ENCODE data around the gene ATP1A4. TPM values are rescaled to one million over a fixed set of nuclear protein-coding genes. Genes with fewer than 3 reads are reported as not detected.

ATP1A4 gene
- total and polyA plus RNA-seq, 2 of the 13 experiments (the other 11 are each of a cell fraction or from before 2014, with no cell fraction given), result not detected

DNA sequence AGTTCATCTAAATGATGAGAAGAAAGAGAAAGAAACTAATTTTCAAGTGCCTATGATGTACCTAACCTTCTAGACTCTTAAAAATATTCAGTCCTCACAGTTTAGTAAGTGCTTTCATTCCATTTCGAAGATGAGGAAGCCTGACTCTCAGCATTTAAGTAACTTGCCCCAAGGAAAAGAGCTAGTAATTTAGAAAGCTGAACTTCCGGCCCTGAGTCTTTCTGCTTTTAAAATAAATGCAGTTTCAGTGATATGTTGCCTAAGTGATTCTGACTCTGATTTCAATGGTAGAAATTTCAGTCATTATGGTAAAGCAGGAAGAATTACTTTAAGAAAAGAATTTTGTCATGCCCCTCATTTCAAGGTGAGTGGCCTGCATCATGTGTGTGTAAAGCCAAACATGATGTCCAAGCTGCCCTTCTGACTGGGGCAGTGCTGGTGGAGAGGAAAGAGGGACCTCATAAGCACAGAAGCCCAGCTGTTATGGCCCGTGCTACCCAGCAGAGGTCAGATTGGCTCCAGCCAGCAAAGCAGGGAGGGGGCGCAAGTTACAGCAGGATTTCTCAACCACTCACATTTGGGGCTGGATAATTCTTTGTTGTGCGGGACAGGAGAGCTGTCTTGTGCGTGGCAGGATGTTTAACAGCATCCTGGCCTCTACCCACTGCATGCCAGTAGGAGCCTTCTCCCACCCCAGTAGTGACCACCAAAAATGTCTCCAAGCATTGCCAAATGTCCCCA, 10.7 kb downstream of the ATP1A4 start (continued):
- TF ChIP-seq, protein P1, sequence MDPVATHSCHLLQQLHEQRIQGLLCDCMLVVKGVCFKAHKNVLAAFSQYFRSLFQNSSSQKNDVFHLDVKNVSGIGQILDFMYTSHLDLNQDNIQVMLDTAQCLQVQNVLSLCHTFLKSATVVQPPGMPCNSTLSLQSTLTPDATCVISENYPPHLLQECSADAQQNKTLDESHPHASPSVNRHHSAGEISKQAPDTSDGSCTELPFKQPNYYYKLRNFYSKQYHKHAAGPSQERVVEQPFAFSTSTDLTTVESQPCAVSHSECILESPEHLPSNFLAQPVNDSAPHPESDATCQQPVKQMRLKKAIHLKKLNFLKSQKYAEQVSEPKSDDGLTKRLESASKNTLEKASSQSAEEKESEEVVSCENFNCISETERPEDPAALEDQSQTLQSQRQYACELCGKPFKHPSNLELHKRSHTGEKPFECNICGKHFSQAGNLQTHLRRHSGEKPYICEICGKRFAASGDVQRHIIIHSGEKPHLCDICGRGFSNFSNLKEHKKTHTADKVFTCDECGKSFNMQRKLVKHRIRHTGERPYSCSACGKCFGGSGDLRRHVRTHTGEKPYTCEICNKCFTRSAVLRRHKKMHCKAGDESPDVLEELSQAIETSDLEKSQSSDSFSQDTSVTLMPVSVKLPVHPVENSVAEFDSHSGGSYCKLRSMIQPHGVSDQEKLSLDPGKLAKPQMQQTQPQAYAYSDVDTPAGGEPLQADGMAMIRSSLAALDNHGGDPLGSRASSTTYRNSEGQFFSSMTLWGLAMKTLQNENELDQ (CRISPR knock-in tag; IDR thresholded peaks at IDR 0.05; ENCODE audit: borderline replicate concordance), result no peak
- no peak for TF ChIP-seq MATR3 (CRISPR knock-in tag; IDR thresholded peaks at IDR 0.05)
- TF ChIP-seq SALL1 (CRISPR knock-in tag; IDR thresholded peaks at IDR 0.05), result 0 out of 2 replicates have a peak, but pooled peaks have one; percentile 16
- TF ChIP-seq ZFP1 (CRISPR knock-in tag; IDR thresholded peaks at IDR 0.05), result no peak
- no peak for TF ChIP-seq ZNF260 (CRISPR knock-in tag; IDR thresholded peaks at IDR 0.05; ENCODE audit: borderline replicate concordance, low read depth)
- no peak for TF ChIP-seq ZNF367 (CRISPR knock-in tag; IDR thresholded peaks at IDR 0.05; ENCODE audit: borderline replicate concordance)
- TF ChIP-seq FOXJ3 (CRISPR knock-in tag; IDR thresholded peaks at IDR 0.05; ENCODE audit: borderline replicate concordance), result no peak
- no peak for TF ChIP-seq YEATS2 (CRISPR knock-in tag; IDR thresholded peaks at IDR 0.05; ENCODE audit: borderline replicate concordance)
- TF ChIP-seq, protein P2, sequence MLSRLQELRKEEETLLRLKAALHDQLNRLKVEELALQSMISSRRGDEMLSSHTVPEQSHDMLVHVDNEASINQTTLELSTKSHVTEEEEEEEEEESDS (CRISPR knock-in tag; IDR thresholded peaks at IDR 0.05; ENCODE audit: borderline replicate concordance), result no peak
- TF ChIP-seq, protein P3, sequence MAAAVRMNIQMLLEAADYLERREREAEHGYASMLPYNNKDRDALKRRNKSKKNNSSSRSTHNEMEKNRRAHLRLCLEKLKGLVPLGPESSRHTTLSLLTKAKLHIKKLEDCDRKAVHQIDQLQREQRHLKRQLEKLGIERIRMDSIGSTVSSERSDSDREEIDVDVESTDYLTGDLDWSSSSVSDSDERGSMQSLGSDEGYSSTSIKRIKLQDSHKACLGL (CRISPR knock-in tag; IDR thresholded peaks at IDR 0.05), result no peak
- no peak for TF ChIP-seq ZSCAN25 (CRISPR knock-in tag; IDR thresholded peaks at IDR 0.05)
- TF ChIP-seq, protein P4, sequence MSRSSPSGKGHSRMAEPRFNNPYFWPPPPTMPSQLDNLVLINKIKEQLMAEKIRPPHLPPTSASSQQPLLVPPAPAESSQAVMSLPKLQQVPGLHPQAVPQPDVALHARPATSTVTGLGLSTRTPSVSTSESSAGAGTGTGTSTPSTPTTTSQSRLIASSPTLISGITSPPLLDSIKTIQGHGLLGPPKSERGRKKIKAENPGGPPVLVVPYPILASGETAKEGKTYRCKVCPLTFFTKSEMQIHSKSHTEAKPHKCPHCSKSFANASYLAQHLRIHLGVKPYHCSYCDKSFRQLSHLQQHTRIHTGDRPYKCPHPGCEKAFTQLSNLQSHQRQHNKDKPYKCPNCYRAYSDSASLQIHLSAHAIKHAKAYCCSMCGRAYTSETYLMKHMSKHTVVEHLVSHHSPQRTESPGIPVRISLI (CRISPR knock-in tag; IDR thresholded peaks at IDR 0.05; ENCODE audit: borderline replicate concordance), result no peak
- TF ChIP-seq, protein P5, sequence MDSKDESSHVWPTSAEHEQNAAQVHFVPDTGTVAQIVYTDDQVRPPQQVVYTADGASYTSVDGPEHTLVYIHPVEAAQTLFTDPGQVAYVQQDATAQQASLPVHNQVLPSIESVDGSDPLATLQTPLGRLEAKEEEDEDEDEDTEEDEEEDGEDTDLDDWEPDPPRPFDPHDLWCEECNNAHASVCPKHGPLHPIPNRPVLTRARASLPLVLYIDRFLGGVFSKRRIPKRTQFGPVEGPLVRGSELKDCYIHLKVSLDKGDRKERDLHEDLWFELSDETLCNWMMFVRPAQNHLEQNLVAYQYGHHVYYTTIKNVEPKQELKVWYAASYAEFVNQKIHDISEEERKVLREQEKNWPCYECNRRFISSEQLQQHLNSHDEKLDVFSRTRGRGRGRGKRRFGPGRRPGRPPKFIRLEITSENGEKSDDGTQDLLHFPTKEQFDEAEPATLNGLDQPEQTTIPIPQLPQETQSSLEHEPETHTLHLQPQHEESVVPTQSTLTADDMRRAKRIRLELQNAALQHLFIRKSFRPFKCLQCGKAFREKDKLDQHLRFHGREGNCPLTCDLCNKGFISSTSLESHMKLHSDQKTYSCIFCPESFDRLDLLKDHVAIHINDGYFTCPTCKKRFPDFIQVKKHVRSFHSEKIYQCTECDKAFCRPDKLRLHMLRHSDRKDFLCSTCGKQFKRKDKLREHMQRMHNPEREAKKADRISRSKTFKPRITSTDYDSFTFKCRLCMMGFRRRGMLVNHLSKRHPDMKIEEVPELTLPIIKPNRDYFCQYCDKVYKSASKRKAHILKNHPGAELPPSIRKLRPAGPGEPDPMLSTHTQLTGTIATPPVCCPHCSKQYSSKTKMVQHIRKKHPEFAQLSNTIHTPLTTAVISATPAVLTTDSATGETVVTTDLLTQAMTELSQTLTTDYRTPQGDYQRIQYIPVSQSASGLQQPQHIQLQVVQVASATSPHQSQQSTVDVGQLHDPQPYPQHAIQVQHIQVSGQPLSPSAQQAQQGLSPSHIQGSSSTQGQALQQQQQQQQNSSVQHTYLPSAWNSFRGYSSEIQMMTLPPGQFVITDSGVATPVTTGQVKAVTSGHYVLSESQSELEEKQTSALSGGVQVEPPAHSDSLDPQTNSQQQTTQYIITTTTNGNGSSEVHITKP (CRISPR knock-in tag; IDR thresholded peaks at IDR 0.05; ENCODE audit: low read depth), result no peak
- TF ChIP-seq, protein P6, sequence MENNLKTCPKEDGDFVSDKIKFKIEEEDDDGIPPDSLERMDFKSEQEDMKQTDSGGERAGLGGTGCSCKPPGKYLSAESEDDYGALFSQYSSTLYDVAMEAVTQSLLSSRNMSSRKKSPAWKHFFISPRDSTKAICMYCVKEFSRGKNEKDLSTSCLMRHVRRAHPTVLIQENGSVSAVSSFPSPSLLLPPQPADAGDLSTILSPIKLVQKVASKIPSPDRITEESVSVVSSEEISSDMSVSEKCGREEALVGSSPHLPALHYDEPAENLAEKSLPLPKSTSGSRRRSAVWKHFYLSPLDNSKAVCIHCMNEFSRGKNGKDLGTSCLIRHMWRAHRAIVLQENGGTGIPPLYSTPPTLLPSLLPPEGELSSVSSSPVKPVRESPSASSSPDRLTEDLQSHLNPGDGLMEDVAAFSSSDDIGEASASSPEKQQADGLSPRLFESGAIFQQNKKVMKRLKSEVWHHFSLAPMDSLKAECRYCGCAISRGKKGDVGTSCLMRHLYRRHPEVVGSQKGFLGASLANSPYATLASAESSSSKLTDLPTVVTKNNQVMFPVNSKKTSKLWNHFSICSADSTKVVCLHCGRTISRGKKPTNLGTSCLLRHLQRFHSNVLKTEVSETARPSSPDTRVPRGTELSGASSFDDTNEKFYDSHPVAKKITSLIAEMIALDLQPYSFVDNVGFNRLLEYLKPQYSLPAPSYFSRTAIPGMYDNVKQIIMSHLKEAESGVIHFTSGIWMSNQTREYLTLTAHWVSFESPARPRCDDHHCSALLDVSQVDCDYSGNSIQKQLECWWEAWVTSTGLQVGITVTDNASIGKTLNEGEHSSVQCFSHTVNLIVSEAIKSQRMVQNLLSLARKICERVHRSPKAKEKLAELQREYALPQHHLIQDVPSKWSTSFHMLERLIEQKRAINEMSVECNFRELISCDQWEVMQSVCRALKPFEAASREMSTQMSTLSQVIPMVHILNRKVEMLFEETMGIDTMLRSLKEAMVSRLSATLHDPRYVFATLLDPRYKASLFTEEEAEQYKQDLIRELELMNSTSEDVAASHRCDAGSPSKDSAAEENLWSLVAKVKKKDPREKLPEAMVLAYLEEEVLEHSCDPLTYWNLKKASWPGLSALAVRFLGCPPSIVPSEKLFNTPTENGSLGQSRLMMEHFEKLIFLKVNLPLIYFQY (CRISPR knock-in tag; IDR thresholded peaks at IDR 0.05; ENCODE audit: borderline replicate concordance), result no peak
- TF ChIP-seq GLI4 (CRISPR knock-in tag; IDR thresholded peaks at IDR 0.05; ENCODE audit: borderline replicate concordance), result no peak
- TF ChIP-seq, protein P7, sequence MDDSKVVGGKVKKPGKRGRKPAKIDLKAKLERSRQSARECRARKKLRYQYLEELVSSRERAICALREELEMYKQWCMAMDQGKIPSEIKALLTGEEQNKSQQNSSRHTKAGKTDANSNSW (CRISPR knock-in tag; IDR thresholded peaks at IDR 0.05; ENCODE audit: borderline replicate concordance), result no peak

Measured in HepG2 (cell line).